ENCODE data around the gene ARRDC4.

DNA sequence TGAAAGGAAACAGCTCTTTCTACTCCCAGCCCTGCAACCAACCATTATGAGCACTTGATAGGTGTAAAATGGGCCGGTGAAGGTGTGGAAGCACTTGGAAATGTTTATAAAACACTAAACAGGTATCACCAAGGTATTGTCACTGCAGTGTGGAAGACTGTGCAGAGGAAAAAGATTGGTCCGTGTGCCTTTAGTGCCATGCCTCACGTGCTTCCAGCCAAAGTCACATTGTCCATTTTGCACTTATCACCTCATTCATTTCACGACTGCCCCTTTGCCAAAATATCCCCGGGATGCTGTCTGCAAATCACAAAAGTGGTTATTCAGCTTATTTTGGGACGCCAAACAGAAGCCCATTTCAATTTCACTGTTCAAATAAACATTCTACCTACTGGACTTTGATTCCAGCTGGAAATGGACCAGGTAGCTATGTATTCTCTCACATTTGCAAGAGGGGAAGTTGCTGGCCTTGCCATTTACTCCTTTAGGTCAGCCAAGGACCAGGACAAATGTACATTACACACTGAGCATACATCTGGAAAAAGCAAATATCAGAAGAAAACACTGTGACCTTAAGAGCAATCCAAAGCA is 58.4 kb downstream of the ARRDC4 start:
- TF ChIP-seq POLR2AphosphoS5 (IDR thresholded peaks at IDR 0.05; ENCODE audit: low read depth, low read length) (no peak), TAF1 (IDR thresholded peaks at IDR 0.05; ENCODE audit: borderline replicate concordance, insufficient read depth, low read length) (no peak), SIN3A (IDR thresholded peaks at IDR 0.05; ENCODE audit: borderline replicate concordance, insufficient read depth, low read length) (no peak)
- TF ChIP-seq, protein P1, sequence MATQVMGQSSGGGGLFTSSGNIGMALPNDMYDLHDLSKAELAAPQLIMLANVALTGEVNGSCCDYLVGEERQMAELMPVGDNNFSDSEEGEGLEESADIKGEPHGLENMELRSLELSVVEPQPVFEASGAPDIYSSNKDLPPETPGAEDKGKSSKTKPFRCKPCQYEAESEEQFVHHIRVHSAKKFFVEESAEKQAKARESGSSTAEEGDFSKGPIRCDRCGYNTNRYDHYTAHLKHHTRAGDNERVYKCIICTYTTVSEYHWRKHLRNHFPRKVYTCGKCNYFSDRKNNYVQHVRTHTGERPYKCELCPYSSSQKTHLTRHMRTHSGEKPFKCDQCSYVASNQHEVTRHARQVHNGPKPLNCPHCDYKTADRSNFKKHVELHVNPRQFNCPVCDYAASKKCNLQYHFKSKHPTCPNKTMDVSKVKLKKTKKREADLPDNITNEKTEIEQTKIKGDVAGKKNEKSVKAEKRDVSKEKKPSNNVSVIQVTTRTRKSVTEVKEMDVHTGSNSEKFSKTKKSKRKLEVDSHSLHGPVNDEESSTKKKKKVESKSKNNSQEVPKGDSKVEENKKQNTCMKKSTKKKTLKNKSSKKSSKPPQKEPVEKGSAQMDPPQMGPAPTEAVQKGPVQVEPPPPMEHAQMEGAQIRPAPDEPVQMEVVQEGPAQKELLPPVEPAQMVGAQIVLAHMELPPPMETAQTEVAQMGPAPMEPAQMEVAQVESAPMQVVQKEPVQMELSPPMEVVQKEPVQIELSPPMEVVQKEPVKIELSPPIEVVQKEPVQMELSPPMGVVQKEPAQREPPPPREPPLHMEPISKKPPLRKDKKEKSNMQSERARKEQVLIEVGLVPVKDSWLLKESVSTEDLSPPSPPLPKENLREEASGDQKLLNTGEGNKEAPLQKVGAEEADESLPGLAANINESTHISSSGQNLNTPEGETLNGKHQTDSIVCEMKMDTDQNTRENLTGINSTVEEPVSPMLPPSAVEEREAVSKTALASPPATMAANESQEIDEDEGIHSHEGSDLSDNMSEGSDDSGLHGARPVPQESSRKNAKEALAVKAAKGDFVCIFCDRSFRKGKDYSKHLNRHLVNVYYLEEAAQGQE (IDR thresholded peaks at IDR 0.05; ENCODE audit: insufficient read depth in 1 of 2, low read depth in 2 of 2, low read length in 2 of 2): no peak

Data from PFSK-1 (cell line).